PC-9 (cell line): ENCODE measurements around the gene FAM117B. TPM values are rescaled to one million over a fixed set of nuclear protein-coding genes. Genes with fewer than 3 reads are reported as not detected.

ENCODE experiments used
- BruUV-seq: library from RNA; stranded (reverse); fragments of 400-500 nt; replicated peaks from 2 replicates; lab custom pipeline; 2021; lab: Mats Ljungman, UMichigan
- CTCF ChIA-PET: fragments of 300-600 bp; sonication (Branson Sonifier 250); formaldehyde crosslinking; loops from one replicate; lab custom pipeline; 2022; ENCODE audit warnings: antibody characterized with exemption; lab: Charles Lee
- POLR2A ChIA-PET: fragments of 300-600 bp; sonication (Branson Sonifier 250); formaldehyde crosslinking; loops from one replicate; lab custom pipeline; 2022; ENCODE audit warnings: antibody characterized with exemption; ENCODE audit not compliant: unreplicated experiment; lab: Charles Lee
- DNase-seq, 2 experiments: peaks; one replicate each; pipeline versions ENCODE4 v3.0.0 to v3.0.0-alpha.2; 2015 to 2022; ENCODE audit warnings: mixed read lengths in 1 of 2
- H2AFZ ChIP-seq: fragments of 200-600 bp; sonication (generic); 2 replicates; pipeline ENCODE4 v1.8.1; 2017; ENCODE audit warnings: antibody characterized with exemption
- H3F3A ChIP-seq: fragments of 200-600 bp; sonication (generic); 2 replicates; pipeline ENCODE4 v1.8.1; 2017; ENCODE audit warnings: antibody characterized with exemption, mild to moderate bottlenecking, low read depth; ENCODE audit not compliant: insufficient read depth
- H3K27ac ChIP-seq: fragments of 200-600 bp; sonication (generic); 2 replicates; pipeline ENCODE4 v1.6.1; 2016; ENCODE audit warnings: mixed run types
- H3K27me3 ChIP-seq: fragments of 200-600 bp; sonication (generic); 2 replicates; pipeline ENCODE4 v1.6.1; 2016; ENCODE audit warnings: low read depth, mixed run types; ENCODE audit not compliant: insufficient read depth
- H3K36me3 ChIP-seq: fragments of 200-600 bp; sonication (generic); 2 replicates; pipeline ENCODE4 v1.6.1; 2016; ENCODE audit warnings: low read depth, mixed run types
- H3K4me1 ChIP-seq: fragments of 200-600 bp; sonication (generic); replicated peaks from 2 replicates; pipeline ENCODE4 v1.6.1; 2016; ENCODE audit warnings: mixed run types; ENCODE audit not compliant: insufficient read depth
- H3K4me2 ChIP-seq: fragments of 200-600 bp; sonication (generic); 2 replicates; pipeline ENCODE4 v1.6.1; 2017; ENCODE audit warnings: mixed run types
- H3K4me3 ChIP-seq: fragments of 200-600 bp; sonication (generic); 2 replicates; pipeline ENCODE4 v1.6.1; 2016; ENCODE audit warnings: mixed run types
- H3K79me2 ChIP-seq: fragments of 200-600 bp; sonication (generic); 2 replicates; pipeline ENCODE4 v1.6.1; 2017; ENCODE audit warnings: low read depth, mixed run types
- H3K9me2 ChIP-seq: fragments of 200-600 bp; sonication (generic); 2 replicates; pipeline ENCODE4 v1.8.1; 2017; ENCODE audit warnings: mild to moderate bottlenecking; ENCODE audit not compliant: insufficient read depth
- H3K9me3 ChIP-seq: fragments of 200-600 bp; sonication (generic); 2 replicates; pipeline ENCODE4 v1.8.1; 2016; ENCODE audit warnings: low read depth; ENCODE audit not compliant: insufficient read depth
- H4K20me1 ChIP-seq: fragments of 200-600 bp; sonication (generic); 2 replicates; pipeline ENCODE4 v1.8.1; 2017; ENCODE audit not compliant: insufficient read depth
- EZH2 ChIP-seq: fragments of 200-600 bp; sonication (generic); IDR thresholded peaks from 2 replicates; pipeline ENCODE4 v1.8.0; 2017; ENCODE audit warnings: antibody characterized with exemption, low read depth
- intact Hi-C: fragments of 100-400 bp; cut with micrococcal nuclease; formaldehyde crosslinking; loops from one replicate; pipeline ENCODE4 v1.10.0; 2022; ENCODE audit not compliant: unreplicated experiment
- total RNA-seq: library from RNA; stranded (reverse); gene quantifications from 2 replicates; pipeline ENCODE4 v1.2.3, GENCODE V29; 2021
- TF ChIP-seq, protein P1 (sequence below): fragments of 200-600 bp; sonication (generic); conservative IDR thresholded peaks from 2 replicates; pipeline ENCODE4 v1.6.1; 2017; ENCODE audit warnings: mixed run types, antibody characterized with exemption, mild to moderate bottlenecking, moderate library complexity

Gene FAM117B
- total RNA-seq, 1 experiment from 2014 or later: 8.2 TPM

GRCh38 chr2:202612145-202612544, 22.6 kb upstream of the FAM117B start:
- intact Hi-C loops: no loop called here
- no peaks in the 10 kb centered on the region for H4K20me1 ChIP-seq
- H3K79me2 ChIP-seq: no peaks in the 10 kb centered on the region
- H3K27me3 ChIP-seq: no peaks in the 10 kb centered on the region
- TF ChIP-seq EZH2: no peak
- TF ChIP-seq, protein P1, sequence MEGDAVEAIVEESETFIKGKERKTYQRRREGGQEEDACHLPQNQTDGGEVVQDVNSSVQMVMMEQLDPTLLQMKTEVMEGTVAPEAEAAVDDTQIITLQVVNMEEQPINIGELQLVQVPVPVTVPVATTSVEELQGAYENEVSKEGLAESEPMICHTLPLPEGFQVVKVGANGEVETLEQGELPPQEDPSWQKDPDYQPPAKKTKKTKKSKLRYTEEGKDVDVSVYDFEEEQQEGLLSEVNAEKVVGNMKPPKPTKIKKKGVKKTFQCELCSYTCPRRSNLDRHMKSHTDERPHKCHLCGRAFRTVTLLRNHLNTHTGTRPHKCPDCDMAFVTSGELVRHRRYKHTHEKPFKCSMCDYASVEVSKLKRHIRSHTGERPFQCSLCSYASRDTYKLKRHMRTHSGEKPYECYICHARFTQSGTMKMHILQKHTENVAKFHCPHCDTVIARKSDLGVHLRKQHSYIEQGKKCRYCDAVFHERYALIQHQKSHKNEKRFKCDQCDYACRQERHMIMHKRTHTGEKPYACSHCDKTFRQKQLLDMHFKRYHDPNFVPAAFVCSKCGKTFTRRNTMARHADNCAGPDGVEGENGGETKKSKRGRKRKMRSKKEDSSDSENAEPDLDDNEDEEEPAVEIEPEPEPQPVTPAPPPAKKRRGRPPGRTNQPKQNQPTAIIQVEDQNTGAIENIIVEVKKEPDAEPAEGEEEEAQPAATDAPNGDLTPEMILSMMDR: no peak
- no peak overlapping the region for H3K27ac ChIP-seq
- no peak for DNase-seq
- H3K9me2 ChIP-seq: no peaks in the 10 kb centered on the region
- no peak overlapping the region for H3K4me2 ChIP-seq
- H3K36me3 ChIP-seq: no peaks in the 10 kb centered on the region
- no TSS peak for BruUV-seq
- no peaks in the 10 kb centered on the region for H3K9me3 ChIP-seq
- H2AFZ ChIP-seq: no peak overlapping the region
- POLR2A ChIA-PET: no interaction called here
- H3K4me3 ChIP-seq: no peak overlapping the region
- no peaks in the 10 kb centered on the region for H3K4me1 ChIP-seq
- CTCF ChIA-PET: interaction anchor here (0.6 kb wide), 1 partner anchor 64 kb away, joined by 8 read pairs; no protein-coding TSS in a partner anchor
- no peaks in the 10 kb centered on the region for H3F3A ChIP-seq

DNA sequence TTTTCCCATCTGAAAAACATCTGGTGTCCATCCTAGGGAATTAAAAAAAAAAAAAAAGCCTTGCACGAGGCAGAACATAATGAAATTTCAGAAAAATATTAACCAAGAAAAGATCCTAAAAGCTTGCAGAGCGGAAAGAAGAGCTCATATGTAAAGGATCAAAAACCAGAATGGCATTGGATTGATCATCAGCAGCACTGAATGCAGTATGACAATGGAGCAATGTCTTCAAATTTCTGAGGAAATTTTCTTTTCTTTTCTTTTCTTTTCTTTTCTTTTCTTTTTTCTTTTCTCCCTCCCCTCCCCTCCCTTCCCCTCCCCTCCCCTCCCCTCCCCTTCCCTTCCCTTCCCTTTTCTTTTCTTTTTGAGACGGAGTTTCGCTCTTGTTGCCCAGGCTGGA, 21.3 kb upstream of the FAM117B start:
- ChIA-PET POLR2A (no interaction called here), CTCF (no interaction called here)
- H3K4me1 ChIP-seq: no peaks in the 10 kb centered on the region
- H3F3A ChIP-seq: no peaks in the 10 kb centered on the region
- TF ChIP-seq, protein P1: no peak
- TF ChIP-seq EZH2: no peak
- H3K36me3 ChIP-seq: no peaks in the 10 kb centered on the region
- no peaks in the 10 kb centered on the region for H3K9me3 ChIP-seq
- H3K79me2 ChIP-seq: no peaks in the 10 kb centered on the region
- no peaks in the 10 kb centered on the region for H3K27me3 ChIP-seq
- H3K27ac ChIP-seq: no peak overlapping the region
- DNase-seq: no peak
- no TSS peak for BruUV-seq
- H2AFZ ChIP-seq: no peak overlapping the region
- intact Hi-C loops: no loop called here
- H4K20me1 ChIP-seq: no peaks in the 10 kb centered on the region
- H3K4me3 ChIP-seq: no peak overlapping the region
- no peaks in the 10 kb centered on the region for H3K9me2 ChIP-seq
- no peak overlapping the region for H3K4me2 ChIP-seq

DNA sequence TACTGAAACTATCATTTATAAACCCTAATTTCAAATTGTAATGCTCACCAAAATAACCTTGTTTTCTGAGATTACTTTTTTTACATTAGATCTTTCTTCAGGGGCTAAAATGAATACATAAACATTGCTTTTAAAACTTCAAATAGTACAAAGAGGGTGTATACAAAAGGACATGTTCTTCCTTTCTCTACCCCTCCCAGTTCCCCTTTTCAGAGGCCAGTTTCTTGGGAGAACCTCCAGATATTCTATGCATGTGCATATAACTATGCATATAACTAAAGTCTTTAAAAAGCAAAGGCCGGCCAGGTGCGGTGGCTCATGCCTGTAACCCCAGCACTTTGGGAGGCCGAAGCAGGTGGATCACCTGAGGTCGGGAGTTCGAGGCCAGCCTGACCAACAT, 10.6 kb upstream of the FAM117B start:
- Histone ChIP-seq H3K4me1 (no peaks in the 10 kb centered on the region), H3K4me3 (no peak overlapping the region), H3K4me2 (no peak overlapping the region), H3K9me3 (no peaks in the 10 kb centered on the region), H3K27me3 (no peaks in the 10 kb centered on the region), H3K9me2 (no peaks in the 10 kb centered on the region), H4K20me1 (no peaks in the 10 kb centered on the region), H3K36me3 (no peaks in the 10 kb centered on the region), H2AFZ (no peak overlapping the region), H3F3A (no peaks in the 10 kb centered on the region), H3K79me2 (no peaks in the 10 kb centered on the region), H3K27ac (no peak overlapping the region)
- ChIA-PET POLR2A (no interaction called here), CTCF (no interaction called here)
- intact Hi-C loops: no loop called here
- no TSS peak for BruUV-seq
- no peak for TF ChIP-seq EZH2
- TF ChIP-seq, protein P1: no peak
- no peak for DNase-seq
